ENCODE measurements around the gene EGFLAM. TPM values are rescaled to one million over a fixed set of nuclear protein-coding genes. Genes with fewer than 3 reads are reported as not detected.

The EGFLAM gene
- total RNA-seq, 1 experiment from 2014 or later, result 0.33 TPM

DNA sequence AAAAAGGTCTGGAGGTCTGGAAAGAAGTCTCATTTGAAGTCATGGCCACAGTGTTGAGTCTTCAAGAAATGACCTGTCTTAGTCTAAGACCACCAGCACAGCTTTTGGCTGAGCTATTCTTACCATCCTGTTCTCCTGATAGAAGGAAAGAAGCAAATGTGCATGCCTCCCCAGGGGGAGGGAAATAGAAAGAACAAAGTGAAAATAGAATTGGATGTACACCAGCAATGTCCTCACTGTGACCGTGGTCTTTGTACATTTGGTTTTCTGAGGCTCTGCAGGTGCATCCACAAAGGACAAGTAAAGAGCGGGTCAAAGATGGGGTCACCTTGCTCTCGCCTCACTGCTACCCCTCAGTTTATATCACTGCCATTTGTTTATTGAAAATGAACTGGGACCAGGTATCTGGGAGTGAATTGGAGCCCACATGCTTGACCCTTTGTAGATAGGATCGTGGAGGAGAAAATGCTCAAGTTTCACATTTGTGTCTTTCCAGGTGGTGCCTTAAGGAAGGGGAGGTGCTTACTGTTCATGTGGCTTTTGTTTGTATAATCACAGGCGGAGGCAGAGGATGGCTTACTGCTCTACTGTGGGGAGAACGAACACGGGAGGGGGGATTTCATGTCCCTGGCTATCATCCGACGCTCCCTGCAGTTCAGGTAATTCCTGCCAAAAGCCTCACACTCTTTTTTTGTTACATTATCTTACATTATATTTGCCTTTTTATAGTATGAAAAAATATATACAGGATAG, 150.3 kb downstream of the EGFLAM start:
- H2BK20ac ChIP-seq (ENCODE audit: low read depth, low read length, poor library complexity, severe bottlenecking), result no peak overlapping the region
- H2BK5ac ChIP-seq (ENCODE audit: insufficient read length, low read length), result no peak overlapping the region
- H4K91ac ChIP-seq (ENCODE audit: insufficient read length, low read depth, low read length), result no peak overlapping the region
- DNase-seq, result no peak
- H3K27ac ChIP-seq (ENCODE audit: insufficient read length, low read depth, low read length), result no peak overlapping the region
- no peak overlapping the region for H3K18ac ChIP-seq (ENCODE audit: insufficient read length, low read depth, low read length)
- H3K23ac ChIP-seq (ENCODE audit: insufficient read length, low read depth, low read length), result no peak overlapping the region
- no peaks in the 10 kb centered on the region for H3K4me1 ChIP-seq (ENCODE audit: insufficient read depth, low read length)
- H4K20me1 ChIP-seq (ENCODE audit: control insufficient read depth, insufficient read depth, insufficient read length), result no peaks in the 10 kb centered on the region
- peaks cover 1% of the 10 kb centered on the region for H3K27me3 Mint-ChIP-seq (ENCODE audit: low read depth)
- H3T11ph ChIP-seq (ENCODE audit: low read length), result no peak overlapping the region
- no peaks in the 10 kb centered on the region for H3K9me3 Mint-ChIP-seq
- no peak overlapping the region for H2BK15ac ChIP-seq (ENCODE audit: low read depth, low read length)
- H3K79me2 ChIP-seq (ENCODE audit: insufficient read depth, low read length), result no peaks in the 10 kb centered on the region
- H3K9me3 ChIP-seq (ENCODE audit: control insufficient read depth, low read depth, low read length), result no peaks in the 10 kb centered on the region
- H4K5ac ChIP-seq (ENCODE audit: insufficient read length, low read depth, low read length), result no peak overlapping the region
- no peak overlapping the region for H3K27ac Mint-ChIP-seq
- no peak overlapping the region for H3K56ac ChIP-seq (ENCODE audit: insufficient read length, low read depth, low read length)
- H3K36me3 Mint-ChIP-seq (ENCODE audit: insufficient read depth in 1 of 3, low read depth in 3 of 3), result no peaks in the 10 kb centered on the region
- no CpG with 5 or more reads among the region's 9 CpGs for WGBS (ENCODE audit: extremely low coverage, insufficient read length, low lambda C conversion rate)
- H2BK12ac ChIP-seq (ENCODE audit: insufficient read length, low read depth, low read length), result no peak overlapping the region
- H3K4ac ChIP-seq (ENCODE audit: low read depth, low read length), result no peak overlapping the region
- no peaks in the 10 kb centered on the region for H3K27me3 ChIP-seq (ENCODE audit: insufficient read depth, low read length)
- no peaks in the 10 kb centered on the region for H3K23me2 ChIP-seq (ENCODE audit: insufficient read length, low read depth, low read length, poor library complexity, severe bottlenecking)
- H2AK5ac ChIP-seq (ENCODE audit: insufficient read length, low read length), result no peak overlapping the region
- H2BK120ac ChIP-seq (ENCODE audit: low read depth, low read length, poor library complexity, severe bottlenecking), result no peak overlapping the region
- H3K4me1 Mint-ChIP-seq, result peaks cover 18 to 19% of the 10 kb centered on the region in 2 experiments
- no peak overlapping the region for H3K4me3 Mint-ChIP-seq
- no peak overlapping the region for H3K14ac ChIP-seq (ENCODE audit: insufficient read depth, low read length)
- no peaks in the 10 kb centered on the region for H3K79me1 ChIP-seq (ENCODE audit: insufficient read depth, low read depth, low read length, poor library complexity, severe bottlenecking)
- TF ChIP-seq, protein P1, sequence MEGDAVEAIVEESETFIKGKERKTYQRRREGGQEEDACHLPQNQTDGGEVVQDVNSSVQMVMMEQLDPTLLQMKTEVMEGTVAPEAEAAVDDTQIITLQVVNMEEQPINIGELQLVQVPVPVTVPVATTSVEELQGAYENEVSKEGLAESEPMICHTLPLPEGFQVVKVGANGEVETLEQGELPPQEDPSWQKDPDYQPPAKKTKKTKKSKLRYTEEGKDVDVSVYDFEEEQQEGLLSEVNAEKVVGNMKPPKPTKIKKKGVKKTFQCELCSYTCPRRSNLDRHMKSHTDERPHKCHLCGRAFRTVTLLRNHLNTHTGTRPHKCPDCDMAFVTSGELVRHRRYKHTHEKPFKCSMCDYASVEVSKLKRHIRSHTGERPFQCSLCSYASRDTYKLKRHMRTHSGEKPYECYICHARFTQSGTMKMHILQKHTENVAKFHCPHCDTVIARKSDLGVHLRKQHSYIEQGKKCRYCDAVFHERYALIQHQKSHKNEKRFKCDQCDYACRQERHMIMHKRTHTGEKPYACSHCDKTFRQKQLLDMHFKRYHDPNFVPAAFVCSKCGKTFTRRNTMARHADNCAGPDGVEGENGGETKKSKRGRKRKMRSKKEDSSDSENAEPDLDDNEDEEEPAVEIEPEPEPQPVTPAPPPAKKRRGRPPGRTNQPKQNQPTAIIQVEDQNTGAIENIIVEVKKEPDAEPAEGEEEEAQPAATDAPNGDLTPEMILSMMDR (conservative IDR thresholded peaks at IDR 0.05), result no peak
- H4K8ac ChIP-seq (replicated peaks; ENCODE audit: insufficient read length, low read depth, low read length), result no peak overlapping the region
- H2AFZ ChIP-seq (ENCODE audit: low read length), result no peak overlapping the region
- H3K4me2 ChIP-seq (ENCODE audit: insufficient read depth, insufficient read length, low read length), result no peak overlapping the region
- no peak overlapping the region for H3K9ac ChIP-seq (ENCODE audit: extremely low read depth, insufficient read length, low read length)
